ENCODE data around the gene SEC61A1. TPM values are rescaled to one million over a fixed set of nuclear protein-coding genes. Genes with fewer than 3 reads are reported as not detected.

Gene SEC61A1
- total RNA-seq, 1 donor from 2014 or later, result 92.8 TPM

DNA sequence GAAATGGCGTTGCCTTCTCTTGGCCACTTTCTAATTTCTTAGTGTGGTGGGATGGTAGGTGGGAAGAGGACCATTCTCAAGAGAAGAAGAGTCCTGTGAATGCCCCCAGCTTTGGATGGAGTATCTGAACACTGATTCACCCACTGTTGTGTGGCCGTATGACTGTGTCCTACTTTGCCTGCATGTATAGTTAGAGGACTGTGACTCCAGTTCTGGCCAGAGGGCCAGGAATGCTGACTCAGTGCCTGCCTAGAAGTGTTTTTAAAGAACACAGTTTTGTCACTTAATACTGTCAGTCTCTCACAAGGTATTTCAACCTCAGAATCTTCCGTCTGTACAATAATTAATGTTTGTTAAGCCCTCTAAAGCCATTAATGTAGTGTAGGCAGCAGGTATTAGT, 2.1 kb downstream of the SEC61A1 start:
- TF ChIP-seq POLR2AphosphoS5 (IDR thresholded peaks at IDR 0.05; ENCODE audit: insufficient read depth in 1 of 2, low read depth in 1 of 2) (no peak), POLR2A (IDR thresholded peaks at IDR 0.05) (no peak)
- TF ChIP-seq, protein P1, sequence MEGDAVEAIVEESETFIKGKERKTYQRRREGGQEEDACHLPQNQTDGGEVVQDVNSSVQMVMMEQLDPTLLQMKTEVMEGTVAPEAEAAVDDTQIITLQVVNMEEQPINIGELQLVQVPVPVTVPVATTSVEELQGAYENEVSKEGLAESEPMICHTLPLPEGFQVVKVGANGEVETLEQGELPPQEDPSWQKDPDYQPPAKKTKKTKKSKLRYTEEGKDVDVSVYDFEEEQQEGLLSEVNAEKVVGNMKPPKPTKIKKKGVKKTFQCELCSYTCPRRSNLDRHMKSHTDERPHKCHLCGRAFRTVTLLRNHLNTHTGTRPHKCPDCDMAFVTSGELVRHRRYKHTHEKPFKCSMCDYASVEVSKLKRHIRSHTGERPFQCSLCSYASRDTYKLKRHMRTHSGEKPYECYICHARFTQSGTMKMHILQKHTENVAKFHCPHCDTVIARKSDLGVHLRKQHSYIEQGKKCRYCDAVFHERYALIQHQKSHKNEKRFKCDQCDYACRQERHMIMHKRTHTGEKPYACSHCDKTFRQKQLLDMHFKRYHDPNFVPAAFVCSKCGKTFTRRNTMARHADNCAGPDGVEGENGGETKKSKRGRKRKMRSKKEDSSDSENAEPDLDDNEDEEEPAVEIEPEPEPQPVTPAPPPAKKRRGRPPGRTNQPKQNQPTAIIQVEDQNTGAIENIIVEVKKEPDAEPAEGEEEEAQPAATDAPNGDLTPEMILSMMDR (IDR thresholded peaks at IDR 0.05), result no peak
- peaks cover 0 to 29% of the 10 kb centered on the region in 2 donors for H3K36me3 ChIP-seq

DNA sequence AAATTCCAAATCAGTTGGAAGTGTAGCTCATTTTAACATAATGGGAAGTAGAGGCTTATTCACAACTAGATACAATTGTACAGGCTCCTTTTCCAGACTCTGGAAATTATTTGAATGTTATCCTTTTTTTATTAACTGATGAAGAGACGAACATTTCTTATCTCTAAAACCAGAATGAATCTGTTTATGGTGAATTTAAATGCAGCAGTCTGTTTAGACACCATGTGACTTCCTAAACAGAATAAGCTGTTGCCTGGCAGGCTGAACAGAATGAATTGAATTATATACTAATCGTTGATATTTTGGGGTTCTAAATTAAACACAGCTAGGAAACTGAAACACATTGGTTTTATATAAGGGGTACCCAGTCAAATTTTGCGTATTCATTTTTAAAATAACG, 4.0 kb downstream of the SEC61A1 start:
- Histone ChIP-seq H3K9me3 (no peaks in the 10 kb centered on the region), H3K36me3 (peaks cover 5 to 48% of the 10 kb centered on the region in 2 donors), H3K27ac (no peak overlapping the region), H3K27me3 (no peaks in the 10 kb centered on the region), H3K4me3 (no peak overlapping the region), H3K4me1 (peaks cover 34% of the 10 kb centered on the region)
- DNase-seq (ENCODE audit: extremely low spot score in 2 of 2), result no peak
- intact Hi-C loops (cut with DNase I), result no loop called here
- TF ChIP-seq, protein P1 (IDR thresholded peaks at IDR 0.05), result no peak
- TF ChIP-seq POLR2A (IDR thresholded peaks at IDR 0.05) (no peak), POLR2AphosphoS5 (IDR thresholded peaks at IDR 0.05; ENCODE audit: insufficient read depth in 1 of 2, low read depth in 1 of 2) (no peak)

More for the DNA sequence above, 2.1 kb downstream of the SEC61A1 start:
- peak overlapping the region; percentile 90 for H3K27ac ChIP-seq
- peak overlapping the region; percentile 97 to 99 for H3K4me3 ChIP-seq
- H3K27me3 ChIP-seq, result no peaks in the 10 kb centered on the region
- no peaks in the 10 kb centered on the region for H3K9me3 ChIP-seq
- peaks cover 44% of the 10 kb centered on the region for H3K4me1 ChIP-seq
- DNase-seq (ENCODE audit: extremely low spot score in 2 of 2), result no peak
- intact Hi-C loops (cut with DNase I), result no loop called here

DNA sequence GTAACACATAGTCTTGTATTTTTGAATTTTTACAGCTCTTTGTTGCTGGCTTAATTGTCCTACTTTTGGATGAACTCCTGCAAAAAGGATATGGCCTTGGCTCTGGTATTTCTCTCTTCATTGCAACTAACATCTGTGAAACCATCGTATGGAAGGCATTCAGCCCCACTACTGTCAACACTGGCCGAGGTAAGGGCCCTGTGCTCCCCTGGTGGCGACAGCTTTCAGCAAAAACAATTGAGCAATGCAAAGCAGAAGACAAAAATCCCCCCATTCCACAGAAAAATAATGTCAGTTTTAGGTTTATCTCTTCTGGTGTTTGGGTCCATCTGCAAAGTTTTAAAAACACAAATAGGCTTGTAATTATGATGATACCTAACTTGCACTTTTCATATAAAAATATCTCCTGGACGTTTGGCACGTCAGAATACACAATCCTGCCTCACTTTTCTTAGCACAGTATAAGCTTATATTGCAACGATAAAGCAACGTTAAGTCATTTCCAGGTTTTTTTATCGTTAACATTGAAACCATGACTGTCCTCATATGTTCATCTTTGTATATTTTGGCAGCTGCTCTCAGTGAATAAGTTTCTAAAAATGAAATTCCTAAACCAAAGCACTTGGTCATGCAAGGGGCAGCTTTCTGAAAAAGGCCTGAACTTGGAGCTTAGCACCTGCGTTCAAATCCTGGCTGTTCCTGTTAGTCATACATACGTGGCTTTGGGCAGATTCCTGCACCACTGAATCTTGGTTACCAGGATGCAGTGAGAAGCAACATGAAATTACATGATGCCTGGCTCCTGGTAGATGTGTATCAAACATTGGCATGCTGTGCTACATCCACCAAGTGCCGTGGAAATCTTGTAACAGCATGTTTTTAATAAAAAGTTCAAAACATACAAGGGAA, 8.5 kb downstream of the SEC61A1 start:
- no peaks in the 10 kb centered on the region for H3K27me3 ChIP-seq
- H3K4me3 ChIP-seq, result no peak overlapping the region
- intact Hi-C loops (cut with DNase I), result no loop called here
- H3K9me3 ChIP-seq, result no peaks in the 10 kb centered on the region
- peaks cover under 1% of the 10 kb centered on the region for H3K4me1 ChIP-seq
- TF ChIP-seq, protein P1 (IDR thresholded peaks at IDR 0.05), result no peak
- no peak for TF ChIP-seq POLR2A (IDR thresholded peaks at IDR 0.05)
- TF ChIP-seq POLR2AphosphoS5 (IDR thresholded peaks at IDR 0.05; ENCODE audit: insufficient read depth in 1 of 2, low read depth in 1 of 2), result no peak
- no peak overlapping the region for H3K27ac ChIP-seq
- no peak for DNase-seq (ENCODE audit: extremely low spot score in 2 of 2)
- H3K36me3 ChIP-seq, result peaks cover 13 to 93% of the 10 kb centered on the region in 2 donors

DNA sequence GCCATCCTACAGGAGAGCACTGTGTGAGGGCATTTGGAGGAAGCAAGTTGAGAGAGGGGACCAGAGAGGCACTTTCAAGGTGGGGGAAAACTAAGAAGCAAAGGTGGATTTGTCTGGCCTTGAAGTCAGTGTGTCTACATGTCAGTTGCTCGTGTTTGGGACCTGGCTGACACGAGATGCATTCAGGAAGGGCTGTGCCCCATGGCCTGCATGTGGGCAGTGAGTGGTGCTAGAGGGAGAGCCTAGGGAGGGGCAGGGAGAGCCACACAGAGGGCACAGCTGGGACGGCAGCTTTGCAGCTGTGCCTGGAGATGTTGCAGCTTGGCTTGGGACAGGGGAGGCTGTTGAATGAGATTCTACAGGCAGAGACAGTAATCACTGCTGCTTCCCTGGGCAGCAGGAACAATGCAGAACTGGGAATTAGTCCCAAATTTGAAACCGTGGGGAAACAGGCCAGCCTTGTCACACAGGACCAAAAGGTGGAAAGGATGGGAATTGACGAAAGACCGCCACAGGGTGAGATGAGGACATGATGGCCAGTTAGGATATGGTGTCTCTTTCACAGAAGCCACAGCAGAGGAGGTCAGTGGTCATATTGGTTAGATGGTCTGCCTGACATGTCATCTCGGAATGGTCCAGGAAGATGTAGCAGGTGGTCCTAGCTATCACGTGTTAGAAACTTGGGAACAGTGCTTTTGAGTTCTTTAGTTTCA, 10.0 kb downstream of the SEC61A1 start:
- Histone ChIP-seq H3K36me3 (peaks cover 13 to 95% of the 10 kb centered on the region in 2 donors), H3K9me3 (no peaks in the 10 kb centered on the region)

More for the DNA sequence above, 10.0 kb downstream of the SEC61A1 start:
- intact Hi-C loops (cut with DNase I), result no loop called here
- H3K27ac ChIP-seq, result no peak overlapping the region
- H3K4me3 ChIP-seq, result no peak overlapping the region
- H3K27me3 ChIP-seq, result no peaks in the 10 kb centered on the region
- TF ChIP-seq, protein P1 (IDR thresholded peaks at IDR 0.05), result no peak
- no peak for TF ChIP-seq POLR2AphosphoS5 (IDR thresholded peaks at IDR 0.05; ENCODE audit: insufficient read depth in 1 of 2, low read depth in 1 of 2)
- no peaks in the 10 kb centered on the region for H3K4me1 ChIP-seq
- no peak for DNase-seq (ENCODE audit: extremely low spot score in 2 of 2)

Data from vagina (tissue), 2 donors.